SH-SY5Y (cell line): ENCODE measurements around the gene ERBB2.

Source experiments
- GATA2 ChIP-seq: IDR thresholded peaks from 2 replicates; pipeline ENCODE4 v1.6.1; 2011; ENCODE audit warnings: mild to moderate bottlenecking, low read depth, low read length
- GATA3 ChIP-seq: IDR thresholded peaks from 2 replicates; pipeline ENCODE4 v1.6.1; 2011; ENCODE audit warnings: low read depth, mild to moderate bottlenecking, low read length, moderate library complexity

GRCh38 chr17:39684369-39685192 is 15.3 kb upstream of the ERBB2 start:
- TF ChIP-seq GATA3 (no peak), GATA2 (no peak)
